SJSA1 (cell line): ENCODE measurements around the gene COL13A1. TPM values are rescaled to one million over a fixed set of nuclear protein-coding genes. Genes with fewer than 3 reads are reported as not detected.

Experiments used
- DNase-seq, 2 experiments: peaks; one replicate each; pipeline ENCODE4 v3.0.0-alpha.2; 2015 to 2020; ENCODE audit warnings: low spot score in 2 of 2, low read depth in 1 of 2
- H3K27ac ChIP-seq: fragments of 250-450 bp; sonication (Bioruptor Pico); 2 replicates; pipeline ENCODE4 v1.5.1; 2020; ENCODE audit warnings: mild to moderate bottlenecking, moderate library complexity
- H3K27me3 ChIP-seq: fragments of 250-450 bp; sonication (Bioruptor Pico); replicated peaks from 2 replicates; pipeline ENCODE4 v1.5.1; 2020; ENCODE audit warnings: mild to moderate bottlenecking, moderate library complexity
- H3K36me3 ChIP-seq: fragments of 250-450 bp; sonication (Bioruptor Pico); 2 replicates; pipeline ENCODE4 v1.5.1; 2020; ENCODE audit warnings: mild to moderate bottlenecking
- H3K4me1 ChIP-seq: fragments of 250-450 bp; sonication (Bioruptor Pico); replicated peaks from 2 replicates; pipeline ENCODE4 v1.6.1; 2021; ENCODE audit warnings: mild to moderate bottlenecking
- H3K4me3 ChIP-seq: fragments of 250-450 bp; sonication (Bioruptor Pico); 2 replicates; pipeline ENCODE4 v1.5.1; 2020; ENCODE audit warnings: mild to moderate bottlenecking
- H3K9me3 ChIP-seq: fragments of 250-450 bp; sonication (Bioruptor Pico); replicated peaks from 2 replicates; pipeline ENCODE4 v1.5.1; 2020; ENCODE audit warnings: mild to moderate bottlenecking
- total RNA-seq: library from RNA; depleted of rRNA; stranded (reverse); fragments of >200 nt; shearing (Covaris generic); gene quantifications from 2 replicates; pipeline ENCODE4 v1.2.3, GENCODE V29; 2014

COL13A1 gene
- total RNA-seq, 1 experiment from 2014 or later = 74.8 TPM

DNA sequence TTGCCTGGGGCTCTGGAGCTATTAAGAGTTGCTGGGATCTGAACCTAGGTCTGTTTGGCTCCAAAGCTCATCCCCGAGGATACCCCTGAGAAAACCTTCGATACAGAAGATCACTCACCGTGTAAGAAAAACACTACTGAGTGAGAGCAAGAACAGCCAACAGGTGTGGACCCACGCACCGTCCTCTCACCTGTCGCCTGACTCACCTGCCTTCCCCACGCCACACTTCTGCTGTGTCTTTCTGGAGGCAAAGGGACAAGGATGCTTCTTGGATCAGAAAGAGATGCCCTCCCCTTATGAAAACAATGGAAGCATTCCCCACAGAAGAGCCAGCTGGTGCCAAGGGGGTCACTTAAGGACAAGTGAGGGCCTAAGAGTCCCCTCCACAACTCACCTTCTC lies 46.7 kb downstream of the COL13A1 start:
- no peaks in the 10 kb centered on the region for H3K27me3 ChIP-seq
- peaks cover 73% of the 10 kb centered on the region for H3K4me1 ChIP-seq
- peaks cover 29% of the 10 kb centered on the region for H3K36me3 ChIP-seq
- no peak overlapping the region for H3K4me3 ChIP-seq
- no peak for DNase-seq
- no peaks in the 10 kb centered on the region for H3K9me3 ChIP-seq
- H3K27ac ChIP-seq = no peak overlapping the region

DNA sequence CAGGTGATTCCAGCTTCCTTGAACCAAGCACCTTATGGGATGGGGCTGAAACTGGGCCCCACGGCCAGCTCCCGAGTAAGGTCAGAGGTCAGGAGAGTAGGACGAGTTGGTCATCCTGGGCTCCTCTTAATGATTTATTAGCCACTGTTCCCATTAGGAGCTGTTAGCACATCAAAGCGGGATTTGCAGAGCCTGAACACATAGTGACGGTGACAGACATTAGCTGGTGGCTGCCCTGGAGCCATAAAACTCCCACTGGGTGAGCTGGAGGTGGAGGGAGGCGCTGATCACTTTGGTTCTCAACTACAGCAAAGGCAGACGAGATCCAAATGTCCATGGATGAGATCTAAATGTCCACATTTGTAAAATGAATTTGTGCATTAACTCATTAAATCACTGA lies 48.1 kb downstream of the COL13A1 start:
- Histone ChIP-seq H3K27me3 (no peaks in the 10 kb centered on the region), H3K4me1 (peaks cover 64% of the 10 kb centered on the region), H3K9me3 (no peaks in the 10 kb centered on the region), H3K27ac (no peak overlapping the region), H3K36me3 (peaks cover 34% of the 10 kb centered on the region), H3K4me3 (no peak overlapping the region)
- no peak for DNase-seq

DNA sequence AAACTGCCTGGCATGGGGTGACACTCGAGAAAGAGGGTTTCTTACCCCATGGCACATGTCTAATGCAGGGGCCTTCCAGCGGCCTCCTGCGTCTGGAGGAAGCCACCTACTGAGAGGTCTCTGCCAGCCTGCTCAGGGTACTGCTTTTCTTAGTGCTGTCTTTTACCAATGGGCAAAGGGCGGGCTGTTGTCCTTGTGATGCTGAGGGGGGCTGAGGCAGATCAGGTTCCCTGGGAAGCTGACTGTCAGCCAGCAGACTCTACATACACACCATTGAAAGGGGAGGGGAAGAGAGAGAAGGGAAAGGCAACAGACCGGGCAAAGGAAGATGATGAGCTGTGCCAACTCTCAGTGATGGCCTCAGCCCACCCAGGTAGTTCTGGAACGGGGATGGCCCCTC lies 48.7 kb downstream of the COL13A1 start:
- Histone ChIP-seq H3K4me1 (peaks cover 59% of the 10 kb centered on the region), H3K4me3 (no peak overlapping the region), H3K36me3 (peaks cover 36% of the 10 kb centered on the region), H3K27me3 (no peaks in the 10 kb centered on the region), H3K9me3 (no peaks in the 10 kb centered on the region), H3K27ac (no peak overlapping the region)
- DNase-seq = no peak

DNA sequence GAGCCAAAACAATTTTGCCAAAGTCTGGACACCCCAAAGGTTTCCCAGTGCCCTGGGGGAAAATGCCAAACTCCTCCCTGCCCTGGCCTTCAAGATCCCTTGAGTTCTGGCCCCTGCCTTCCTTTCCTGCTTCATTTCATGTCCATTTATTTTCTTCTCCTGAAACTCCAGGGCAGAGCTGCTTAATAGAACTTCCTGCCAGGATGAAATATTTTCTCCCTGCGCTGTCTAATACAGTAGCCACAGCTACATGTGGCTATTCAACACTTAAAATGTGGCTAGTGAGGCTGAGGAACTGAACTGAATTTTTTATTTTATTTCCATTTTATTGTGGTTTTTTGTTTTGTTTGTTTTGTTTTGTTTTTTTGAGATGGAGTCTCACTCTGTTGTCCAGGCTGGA lies 49.6 kb downstream of the COL13A1 start:
- Histone ChIP-seq H3K27me3 (no peaks in the 10 kb centered on the region), H3K4me3 (no peak overlapping the region), H3K4me1 (peaks cover 51% of the 10 kb centered on the region), H3K27ac (no peak overlapping the region), H3K9me3 (no peaks in the 10 kb centered on the region), H3K36me3 (peaks cover 36% of the 10 kb centered on the region)
- DNase-seq = no peak

DNA sequence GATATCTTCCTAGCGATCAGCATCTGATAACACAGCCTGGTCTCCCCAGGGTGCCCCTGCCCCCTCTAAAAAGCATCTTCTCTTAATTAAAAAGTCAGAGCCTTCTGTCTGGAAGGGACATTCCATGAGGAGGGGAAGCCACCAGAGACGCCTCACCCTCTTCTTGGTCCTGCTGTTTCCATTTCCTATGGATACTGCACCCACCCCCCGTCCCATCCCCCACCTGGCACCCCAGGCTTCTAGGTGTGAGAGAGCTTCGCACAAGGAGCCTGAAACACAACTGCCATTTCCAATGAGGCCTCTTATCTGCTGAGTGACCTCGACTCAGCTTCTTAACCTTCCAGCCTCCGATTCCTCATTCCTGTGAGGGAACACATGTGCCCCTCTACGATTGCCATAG lies 51.4 kb downstream of the COL13A1 start:
- H3K4me3 ChIP-seq = no peak overlapping the region
- H3K4me1 ChIP-seq = peaks cover 33% of the 10 kb centered on the region
- no peaks in the 10 kb centered on the region for H3K9me3 ChIP-seq
- peaks cover 32% of the 10 kb centered on the region for H3K36me3 ChIP-seq
- no peak overlapping the region for H3K27ac ChIP-seq
- no peaks in the 10 kb centered on the region for H3K27me3 ChIP-seq
- no peak for DNase-seq

DNA sequence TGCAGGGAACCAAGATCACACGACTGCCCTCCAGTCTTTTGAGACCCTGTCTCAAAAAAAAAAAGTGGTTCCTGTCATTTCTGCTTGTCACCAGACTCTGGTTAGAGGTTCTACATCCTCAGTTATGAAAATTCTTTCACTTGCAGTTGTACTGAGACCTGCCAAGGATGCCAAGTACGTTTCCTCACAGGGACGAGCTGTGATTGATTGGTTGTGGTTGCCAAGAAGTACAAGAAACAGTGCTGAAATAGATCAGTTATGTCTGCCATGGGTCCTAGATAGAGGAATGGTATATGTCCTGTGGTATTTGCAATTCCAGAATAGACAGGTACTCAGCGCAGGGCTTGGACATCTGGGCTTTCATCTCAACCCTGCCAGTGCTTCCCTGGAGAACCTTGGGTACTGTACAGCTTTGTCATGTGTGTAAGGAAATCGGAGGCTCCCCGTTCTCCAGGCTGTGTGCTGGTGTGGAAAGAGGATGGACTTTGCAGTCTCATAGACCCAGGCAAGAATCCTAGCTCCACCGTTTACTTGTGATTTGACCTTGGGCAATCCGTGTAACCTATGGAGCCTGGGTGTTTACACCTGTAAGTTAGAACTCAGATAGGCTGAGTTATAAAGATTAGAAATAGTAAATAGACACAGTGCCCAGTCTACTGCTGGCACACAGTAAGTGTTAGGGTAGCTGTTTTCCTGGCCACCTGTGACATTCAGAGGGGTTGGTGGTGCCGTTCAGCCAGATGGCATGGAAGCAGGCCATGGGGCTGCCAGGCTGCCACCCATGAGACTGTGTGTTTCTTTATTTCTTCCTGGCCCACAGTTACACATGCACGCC lies 53.0 kb downstream of the COL13A1 start:
- Histone ChIP-seq H3K27me3 (no peaks in the 10 kb centered on the region), H3K27ac (no peak overlapping the region), H3K4me3 (no peak overlapping the region), H3K9me3 (no peaks in the 10 kb centered on the region), H3K36me3 (peaks cover 24% of the 10 kb centered on the region), H3K4me1 (peaks cover 24% of the 10 kb centered on the region)
- DNase-seq = no peak

DNA sequence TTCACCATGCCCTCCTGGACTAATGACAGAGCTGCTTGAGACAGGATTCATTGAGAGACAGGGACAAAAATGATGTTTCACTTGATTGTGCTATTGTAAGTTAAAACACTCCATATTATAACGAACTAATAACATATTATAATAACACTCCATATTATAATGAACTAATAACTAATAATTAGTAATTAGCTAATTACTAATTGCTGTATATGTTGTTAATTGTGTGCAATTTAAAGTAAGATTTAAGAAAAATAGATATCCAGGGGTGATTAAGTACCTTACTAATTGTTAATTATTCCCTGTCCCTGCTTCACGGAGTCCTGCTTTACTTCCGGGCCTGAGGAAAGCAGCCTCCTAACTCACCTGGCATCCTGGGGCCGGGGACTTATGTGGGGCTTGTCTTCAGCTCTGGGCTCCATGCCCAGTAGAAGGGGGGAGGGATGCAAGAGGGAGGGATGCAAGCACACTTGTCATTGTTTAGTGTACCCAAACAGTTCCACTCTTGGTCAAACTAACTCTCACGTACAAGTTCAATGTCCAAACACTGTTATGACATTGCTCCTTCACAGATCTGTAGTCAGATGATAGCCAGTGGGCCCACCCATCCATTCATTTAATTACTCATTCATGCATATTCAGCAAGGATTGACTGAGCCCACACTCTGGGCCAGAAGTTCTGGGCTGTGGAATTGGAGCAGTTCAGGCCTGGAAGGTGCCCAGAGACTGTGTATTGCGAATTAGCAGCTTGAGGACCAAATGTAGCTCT lies 53.8 kb downstream of the COL13A1 start:
- Histone ChIP-seq H3K27ac (no peak overlapping the region), H3K9me3 (no peaks in the 10 kb centered on the region), H3K36me3 (peaks cover 22% of the 10 kb centered on the region), H3K4me1 (peaks cover 17% of the 10 kb centered on the region), H3K27me3 (no peaks in the 10 kb centered on the region), H3K4me3 (no peak overlapping the region)
- DNase-seq = no peak

DNA sequence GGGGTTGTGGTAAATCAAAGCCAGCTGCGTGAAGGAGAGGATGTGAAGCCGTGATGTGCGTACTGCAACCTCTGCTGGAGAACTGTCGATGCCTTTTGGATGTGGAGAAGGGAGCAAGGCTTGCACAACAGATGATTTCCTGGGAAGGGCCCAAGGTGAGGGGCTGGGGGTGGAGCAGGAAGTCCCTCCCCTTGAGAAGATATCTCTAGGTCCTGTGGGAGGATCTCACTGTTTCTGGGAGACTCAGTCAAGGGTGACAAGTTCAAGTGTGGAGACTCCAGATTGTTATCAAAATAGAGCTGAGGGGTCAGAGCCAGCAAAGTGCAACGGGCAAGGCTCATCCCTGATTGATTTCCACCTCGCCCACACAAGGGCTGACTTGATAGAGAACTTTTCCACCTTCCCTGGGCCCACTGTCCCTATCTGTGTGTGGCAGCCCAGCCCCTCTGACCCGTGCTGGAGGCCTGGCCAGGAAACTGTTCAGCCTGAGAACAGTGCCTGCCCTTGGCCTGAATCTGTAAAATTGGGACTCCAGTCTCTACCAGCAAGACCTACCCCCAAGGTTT lies 55.0 kb downstream of the COL13A1 start:
- Histone ChIP-seq H3K36me3 (peaks cover 15% of the 10 kb centered on the region), H3K4me3 (no peak overlapping the region), H3K27me3 (no peaks in the 10 kb centered on the region), H3K27ac (no peak overlapping the region), H3K9me3 (no peaks in the 10 kb centered on the region), H3K4me1 (peaks cover 17% of the 10 kb centered on the region)
- DNase-seq = no peak

DNA sequence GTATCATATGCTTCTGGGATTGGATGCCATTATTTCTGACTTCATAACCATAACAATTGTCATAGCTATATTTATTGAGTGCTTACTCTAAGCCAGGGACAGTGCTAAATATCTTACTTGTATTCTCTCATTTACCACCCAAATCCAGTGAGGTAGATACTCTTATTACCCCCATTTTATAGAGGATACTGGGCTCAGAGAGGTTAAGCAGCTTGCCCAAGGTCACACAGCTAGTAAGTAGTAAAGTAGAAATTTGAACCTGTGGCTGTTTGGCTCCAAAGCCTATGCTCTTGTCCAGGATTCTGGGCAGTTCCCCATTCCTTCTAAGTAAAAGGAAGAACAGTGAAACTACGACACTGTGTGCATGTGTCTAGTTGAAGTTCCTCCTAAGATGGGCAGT lies 56.5 kb downstream of the COL13A1 start:
- DNase-seq = no peak
- no peaks in the 10 kb centered on the region for H3K27me3 ChIP-seq
- peaks cover 8% of the 10 kb centered on the region for H3K36me3 ChIP-seq
- no peak overlapping the region for H3K27ac ChIP-seq
- peaks cover 28% of the 10 kb centered on the region for H3K4me1 ChIP-seq
- no peak overlapping the region for H3K4me3 ChIP-seq
- H3K9me3 ChIP-seq = no peaks in the 10 kb centered on the region

DNA sequence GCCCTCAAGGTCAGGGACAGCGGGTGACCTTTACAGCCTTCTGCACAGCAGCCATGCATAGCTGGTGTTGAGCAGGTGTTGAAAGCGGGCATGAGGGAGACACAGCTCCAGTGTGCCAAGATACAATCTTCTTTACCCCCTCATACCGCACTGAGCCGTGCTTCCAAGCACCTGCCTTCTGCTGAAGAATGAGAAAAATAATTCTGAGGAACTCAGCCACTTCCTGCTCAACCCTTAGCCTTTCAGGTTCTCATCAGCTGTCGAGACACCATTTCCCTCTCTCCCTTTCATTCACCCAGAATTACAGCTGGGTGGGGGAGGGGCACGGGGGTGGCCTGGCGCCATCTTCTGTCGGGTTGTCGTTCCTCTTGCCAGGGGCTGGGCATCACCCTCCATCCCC lies 58.6 kb downstream of the COL13A1 start:
- H3K4me1 ChIP-seq = peaks cover 47% of the 10 kb centered on the region
- no peak for DNase-seq
- H3K4me3 ChIP-seq = no peak overlapping the region

DNA sequence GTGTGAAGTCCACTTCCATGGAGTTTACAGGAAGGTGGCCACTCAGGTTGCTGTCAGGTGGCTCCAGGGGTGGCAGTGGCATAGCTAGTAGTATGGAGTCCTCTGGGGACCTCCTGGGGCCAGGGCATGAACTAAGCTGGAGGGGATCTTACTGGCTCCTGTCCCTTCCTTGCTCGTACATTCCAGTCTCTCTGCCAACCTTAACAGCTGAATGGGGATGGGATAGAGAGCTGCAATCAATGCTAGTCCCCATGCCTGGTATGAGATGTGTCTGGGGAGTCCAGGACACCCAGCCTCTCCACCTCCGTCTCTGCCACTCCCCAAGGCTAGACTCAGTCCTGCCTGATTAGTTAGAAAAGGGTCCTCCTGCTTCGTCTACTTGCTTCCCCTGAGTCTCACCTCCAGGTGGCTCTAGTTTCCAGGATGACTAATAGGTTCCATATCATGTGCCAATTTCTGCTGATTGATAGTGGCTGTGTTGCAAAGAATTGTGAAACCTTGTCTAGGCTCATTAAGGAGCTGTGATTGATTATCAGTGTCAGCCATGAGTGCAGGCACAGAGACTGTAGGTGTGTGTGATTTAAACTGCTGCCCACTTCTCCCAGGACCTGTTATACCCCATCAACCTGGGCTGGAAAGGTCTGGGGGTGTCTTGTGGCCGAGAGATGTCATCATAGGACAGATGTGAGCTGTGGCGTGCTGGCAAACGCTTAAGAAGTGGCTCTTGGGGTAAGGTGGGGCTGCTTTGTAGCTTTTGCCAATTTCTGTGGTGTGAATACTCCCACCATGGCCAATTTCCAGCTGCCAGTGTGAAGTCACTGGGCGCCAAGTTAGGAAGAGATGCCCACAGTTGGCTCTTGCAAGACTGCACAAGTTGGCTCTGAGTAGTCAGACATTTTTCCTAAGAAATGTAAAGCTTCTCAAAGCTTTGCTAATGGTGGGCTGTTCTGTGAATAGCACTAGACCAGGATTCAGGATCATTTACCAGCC lies 59.8 kb downstream of the COL13A1 start:
- DNase-seq = peak in 1 of 2 experiments; percentile 46
- Histone ChIP-seq H3K4me3 (no peak overlapping the region), H3K27me3 (no peaks in the 10 kb centered on the region), H3K27ac (peak overlapping the region; percentile 85), H3K36me3 (no peaks in the 10 kb centered on the region), H3K9me3 (no peaks in the 10 kb centered on the region), H3K4me1 (peaks cover 60% of the 10 kb centered on the region)

More for the DNA sequence above, 58.6 kb downstream of the COL13A1 start:
- no peaks in the 10 kb centered on the region for H3K9me3 ChIP-seq
- no peaks in the 10 kb centered on the region for H3K27me3 ChIP-seq
- no peak overlapping the region for H3K27ac ChIP-seq
- no peaks in the 10 kb centered on the region; the same call in 1 of the 2 replicates for H3K36me3 ChIP-seq

DNA sequence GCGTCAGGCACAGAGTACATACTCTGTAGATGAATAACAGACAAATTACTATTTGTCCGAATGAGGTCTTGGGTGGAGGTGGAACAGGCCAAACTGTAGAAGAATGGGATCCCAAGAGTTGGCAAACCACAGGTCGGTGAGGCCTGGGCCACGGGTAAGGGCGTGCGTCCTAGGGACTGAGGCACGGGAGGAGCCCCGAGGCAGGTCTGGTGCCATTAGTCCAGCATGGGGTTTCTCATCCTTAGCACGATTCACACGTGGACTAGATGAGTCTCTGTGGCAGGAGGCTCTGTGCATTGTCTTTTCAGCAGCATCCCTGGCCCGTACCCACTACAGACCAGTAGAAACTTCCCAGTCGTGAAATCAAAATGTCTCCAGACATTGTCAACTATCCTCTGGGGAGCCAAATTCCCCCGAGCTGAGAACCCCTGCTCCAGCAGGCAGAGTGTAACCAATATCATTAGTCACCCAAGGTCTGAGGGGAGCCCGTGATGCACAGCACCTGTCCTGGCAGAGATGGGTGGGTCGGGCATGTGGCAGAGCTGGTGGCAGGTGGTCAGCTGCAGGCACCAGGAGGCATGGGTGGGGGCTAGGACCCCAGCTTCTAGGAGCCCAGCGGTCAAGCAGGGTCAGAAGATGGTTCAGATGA lies 61.3 kb downstream of the COL13A1 start:
- no peak for DNase-seq
- H3K36me3 ChIP-seq = no peaks in the 10 kb centered on the region
- no peaks in the 10 kb centered on the region for H3K9me3 ChIP-seq
- H3K4me3 ChIP-seq = no peak overlapping the region
- peak overlapping the region; percentile 85 for H3K27ac ChIP-seq
- peaks cover 73% of the 10 kb centered on the region for H3K4me1 ChIP-seq
- H3K27me3 ChIP-seq = no peaks in the 10 kb centered on the region

DNA sequence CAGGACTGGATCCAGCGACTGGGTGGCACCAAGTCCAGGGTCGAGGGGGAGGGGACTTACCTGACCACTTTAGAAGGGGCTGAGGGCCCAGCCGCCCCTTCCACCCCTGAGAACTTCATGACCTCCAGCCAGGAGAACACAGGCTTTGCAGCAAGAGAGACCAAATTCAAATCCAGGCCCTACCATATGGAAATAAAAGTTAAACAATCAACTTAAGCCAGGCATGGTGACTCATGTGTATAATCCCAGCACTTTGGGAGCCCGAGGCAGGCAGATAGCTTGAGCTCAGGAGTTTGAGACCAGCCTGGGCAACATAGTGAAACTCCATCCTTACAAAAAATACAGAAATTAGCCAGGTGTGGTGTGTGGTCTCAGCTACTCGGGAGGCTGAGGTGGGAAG lies 61.9 kb downstream of the COL13A1 start:
- DNase-seq = peak; percentile 65 to 66
- Histone ChIP-seq H3K9me3 (no peaks in the 10 kb centered on the region), H3K27ac (peak overlapping the region; percentile 85), H3K36me3 (peaks cover 2% of the 10 kb centered on the region; the same call in 1 of the 2 replicates), H3K27me3 (no peaks in the 10 kb centered on the region), H3K4me3 (no peak overlapping the region), H3K4me1 (peaks cover 73% of the 10 kb centered on the region)
